ENCODE data around the gene MEIOB. TPM values are rescaled to one million over a fixed set of nuclear protein-coding genes. Genes with fewer than 3 reads are reported as not detected.

Gene MEIOB
- total RNA-seq, 1 experiment from 2014 or later: not detected

- ChIA-PET CTCF (interaction anchor here (0.5 kb wide), 1 partner anchor 378 kb away, joined by 3 read pairs; no protein-coding TSS in a partner anchor), POLR2A (interaction anchor here (0.8 to 6.1 kb wide), 11 partner anchors 11 to 329 kb away, joined by 3 to 58 read pairs (median 7); partner anchors contain the start of genes CRAMP1, IFT140, NUBP2 and RPS2)
- Mint-ChIP-seq H3K4me3 (ENCODE audit: unreplicated experiment) (peak overlapping the region; percentile 94), H3K27ac (ENCODE audit: low read depth, unreplicated experiment) (no peak overlapping the region), H3K9me3 (ENCODE audit: unreplicated experiment) (no peaks in the 10 kb centered on the region), H3K27me3 (ENCODE audit: insufficient read depth, unreplicated experiment) (no peaks in the 10 kb centered on the region), H3K36me3 (ENCODE audit: insufficient read depth, unreplicated experiment) (peaks cover 36% of the 10 kb centered on the region), H3K4me1 (ENCODE audit: insufficient read depth, unreplicated experiment) (peaks cover 7% of the 10 kb centered on the region)
- no peak for TF ChIP-seq CTCF (IDR thresholded peaks at IDR 0.05; ENCODE audit: unreplicated experiment)
- BruUV-seq (replicated peaks): no TSS peak
- intact Hi-C loops (cut with micrococcal nuclease): no loop called here
- DNase-seq (ENCODE audit: unreplicated experiment): peak; percentile 40
Measured at GRCh38 chr16:1825864-1826690, 45.9 kb downstream of the MEIOB start.

- DNase-seq (ENCODE audit: unreplicated experiment): no peak
- Mint-ChIP-seq H3K4me3 (ENCODE audit: unreplicated experiment) (peak overlapping the region; percentile 58), H3K9me3 (ENCODE audit: unreplicated experiment) (no peaks in the 10 kb centered on the region), H3K36me3 (ENCODE audit: insufficient read depth, unreplicated experiment) (peaks cover 42% of the 10 kb centered on the region), H3K4me1 (ENCODE audit: insufficient read depth, unreplicated experiment) (peaks cover 7% of the 10 kb centered on the region), H3K27me3 (ENCODE audit: insufficient read depth, unreplicated experiment) (no peaks in the 10 kb centered on the region), H3K27ac (ENCODE audit: low read depth, unreplicated experiment) (no peak overlapping the region)
- intact Hi-C loops (cut with micrococcal nuclease): no loop called here
- ChIA-PET POLR2A (interaction anchor here (0.8 to 6.1 kb wide), 5 partner anchors 11 to 139 kb away, joined by 3 to 58 read pairs (median 7); partner anchors contain the start of genes NUBP2, RPS2 and SPSB3), CTCF (interaction anchor here (0.5 kb wide), 1 partner anchor 379 kb away, joined by 3 read pairs; no protein-coding TSS in a partner anchor)
- TF ChIP-seq CTCF (IDR thresholded peaks at IDR 0.05; ENCODE audit: unreplicated experiment): no peak
- BruUV-seq (replicated peaks): TSS peak; percentile 48
Measured at GRCh38 chr16:1825381-1825863, 46.5 kb downstream of the MEIOB start.

GRCh38 chr16:1823821-1824220, 48.1 kb downstream of the MEIOB start:
- Mint-ChIP-seq H3K27me3 (ENCODE audit: insufficient read depth, unreplicated experiment) (no peaks in the 10 kb centered on the region), H3K27ac (ENCODE audit: low read depth, unreplicated experiment) (no peak overlapping the region), H3K36me3 (ENCODE audit: insufficient read depth, unreplicated experiment) (peaks cover 38% of the 10 kb centered on the region), H3K9me3 (ENCODE audit: unreplicated experiment) (no peaks in the 10 kb centered on the region), H3K4me1 (ENCODE audit: insufficient read depth, unreplicated experiment) (peaks cover 1% of the 10 kb centered on the region), H3K4me3 (ENCODE audit: unreplicated experiment) (no peak overlapping the region)
- BruUV-seq (replicated peaks): no TSS peak
- POLR2A ChIA-PET: interaction anchor here (0.7 to 6.1 kb wide), 2 partner anchors 41 to 103 kb away, joined by 3 to 58 read pairs; partner anchors contain the start of genes NUBP2 and SPSB3
- TF ChIP-seq CTCF (IDR thresholded peaks at IDR 0.05; ENCODE audit: unreplicated experiment): no peak
- DNase-seq (ENCODE audit: unreplicated experiment): peak; percentile 51
- CTCF ChIA-PET: interaction anchor here (0.6 kb wide), 2 partner anchors 66 to 135 kb away, joined by 3 read pairs; no protein-coding TSS in a partner anchor
- intact Hi-C loops (cut with micrococcal nuclease): no loop called here

- peaks cover 35% of the 10 kb centered on the region for H3K36me3 Mint-ChIP-seq (ENCODE audit: insufficient read depth, unreplicated experiment)
- H3K4me3 Mint-ChIP-seq (ENCODE audit: unreplicated experiment): no peak overlapping the region
- no TSS peak for BruUV-seq (replicated peaks)
Measured at GRCh38 chr16:1822801-1823200, 49.2 kb downstream of the MEIOB start.

More at GRCh38 chr16:1822801-1823200, 49.2 kb downstream of the MEIOB start:
- no peak for TF ChIP-seq CTCF (IDR thresholded peaks at IDR 0.05; ENCODE audit: unreplicated experiment)
- no peaks in the 10 kb centered on the region for H3K27me3 Mint-ChIP-seq (ENCODE audit: insufficient read depth, unreplicated experiment)
- CTCF ChIA-PET: interaction anchor here (0.6 kb wide), 2 partner anchors 30 to 181 kb away, joined by 3 read pairs; no protein-coding TSS in a partner anchor
- intact Hi-C loops (cut with micrococcal nuclease): no loop called here
- no peaks in the 10 kb centered on the region for H3K4me1 Mint-ChIP-seq (ENCODE audit: insufficient read depth, unreplicated experiment)
- no peak for DNase-seq (ENCODE audit: unreplicated experiment)
- H3K9me3 Mint-ChIP-seq (ENCODE audit: unreplicated experiment): no peaks in the 10 kb centered on the region
- no peak overlapping the region for H3K27ac Mint-ChIP-seq (ENCODE audit: low read depth, unreplicated experiment)
- POLR2A ChIA-PET: interaction anchor here (6.1 kb wide), 1 partner anchor 40 kb away, joined by 58 read pairs; the partner anchor contains the start of genes NUBP2 and SPSB3
